Activated T-cell treated with anti-CD3 and anti-CD28 coated beads, Interleukin-2, amount 50 U/mL, for 48 hours (primary cell): Measurements from ENCODE around the gene PGAP3.

Source experiments
- DNase-seq, 2 experiments: peaks; one replicate each; pipeline ENCODE4 v3.0.0-alpha.2; 2020

The PGAP3 gene

GRCh38 chr17:39671651-39672521, 16.0 kb downstream of the PGAP3 start:
- no peak for DNase-seq

GRCh38 chr17:39670746-39671145, 17.1 kb downstream of the PGAP3 start:
- no peak for DNase-seq

- DNase-seq = no peak
Observed at GRCh38 chr17:39669897-39670735, 17.7 kb downstream of the PGAP3 start.

- peak; percentile 71 to 74 for DNase-seq
Observed at GRCh38 chr17:39667945-39668924, 19.6 kb downstream of the PGAP3 start, which contains the start of gene PNMT. TSS of gene PNMT (plus strand) at chr17:39668453. CDS start at chr17:39668476, 23 bp downstream.

- no peak for DNase-seq
Observed at GRCh38 chr17:39667262-39667944, 20.5 kb downstream of the PGAP3 start.

- DNase-seq = no peak
Observed at GRCh38 chr17:39666601-39667261, 21.1 kb downstream of the PGAP3 start.

- DNase-seq = no peak
Observed at GRCh38 chr17:39666231-39666600, 21.6 kb downstream of the PGAP3 start.

GRCh38 chr17:39665642-39666224, 22.1 kb downstream of the PGAP3 start:
- no peak for DNase-seq

GRCh38 chr17:39664581-39665561, 23.0 kb downstream of the PGAP3 start, which contains the start of gene TCAP:
TSS of gene TCAP (plus strand) at chr17:39665349. CDS start at chr17:39665360, 11 bp downstream.
- DNase-seq = no peak

GRCh38 chr17:39663688-39664580, 23.9 kb downstream of the PGAP3 start:
- DNase-seq = no peak

- no peak for DNase-seq
Observed at GRCh38 chr17:39663340-39663687, 24.5 kb downstream of the PGAP3 start.

GRCh38 chr17:39662551-39663339, 25.1 kb downstream of the PGAP3 start:
- DNase-seq = no peak

- no peak for DNase-seq
Observed at GRCh38 chr17:39661744-39662541, 25.9 kb downstream of the PGAP3 start.

- no peak for DNase-seq
Observed at GRCh38 chr17:39660397-39661385, 27.2 kb downstream of the PGAP3 start.

- DNase-seq = no peak
Observed at GRCh38 chr17:39660011-39660360, 27.9 kb downstream of the PGAP3 start.
